ENCODE results near the gene STMP1.
"Not testable (repeated sequence)": the region's sequence is repeated elsewhere in the genome, so short reads cannot be mapped to it uniquely, and the experiment has no call there.

Gene STMP1

DNA sequence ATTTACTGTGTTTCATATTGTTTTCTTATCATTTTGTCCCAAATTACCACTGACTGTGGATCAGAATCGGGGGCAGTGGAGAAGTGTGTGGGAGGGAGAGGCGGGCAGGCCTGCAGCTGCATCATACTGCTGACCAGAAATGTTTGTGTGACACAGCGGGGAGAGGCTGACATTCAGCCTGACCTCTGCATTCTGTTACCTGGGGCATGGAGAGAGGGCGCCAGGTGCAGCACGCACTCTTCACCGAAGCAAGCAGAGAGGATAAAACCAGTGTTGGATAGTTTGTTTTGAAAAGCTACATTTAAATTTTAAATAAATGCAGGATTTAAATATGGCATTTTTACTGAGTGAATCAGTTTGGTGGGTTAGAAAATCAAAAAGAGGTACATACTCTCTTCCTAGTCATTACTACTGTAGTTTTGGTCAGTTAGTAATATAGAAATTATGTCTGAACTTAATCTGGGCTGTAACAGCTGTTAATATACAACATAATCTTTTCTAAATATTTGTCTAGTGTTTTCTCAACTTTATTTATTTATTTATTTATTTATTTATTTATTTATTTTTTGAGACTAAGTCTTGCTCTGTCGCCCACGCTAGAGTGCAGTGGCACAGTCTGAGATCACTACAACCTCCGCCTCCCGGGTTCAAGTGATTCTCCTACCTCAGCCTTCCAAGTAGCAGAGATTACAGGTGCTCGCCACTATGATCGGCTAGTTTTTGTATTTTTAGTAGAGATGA, 8.8 kb upstream of the STMP1 start:
- H3K27me3 Mint-ChIP-seq: no peaks in the 10 kb centered on the region
- no peaks in the 10 kb centered on the region for H3K4me1 Mint-ChIP-seq (ENCODE audit: low read depth)
- H3K27ac Mint-ChIP-seq: no peak overlapping the region
- H3K36me3 Mint-ChIP-seq: no peaks in the 10 kb centered on the region
- H3K4me3 Mint-ChIP-seq: no peak overlapping the region
- no peaks in the 10 kb centered on the region for H3K9me3 Mint-ChIP-seq (ENCODE audit: low read depth)

DNA sequence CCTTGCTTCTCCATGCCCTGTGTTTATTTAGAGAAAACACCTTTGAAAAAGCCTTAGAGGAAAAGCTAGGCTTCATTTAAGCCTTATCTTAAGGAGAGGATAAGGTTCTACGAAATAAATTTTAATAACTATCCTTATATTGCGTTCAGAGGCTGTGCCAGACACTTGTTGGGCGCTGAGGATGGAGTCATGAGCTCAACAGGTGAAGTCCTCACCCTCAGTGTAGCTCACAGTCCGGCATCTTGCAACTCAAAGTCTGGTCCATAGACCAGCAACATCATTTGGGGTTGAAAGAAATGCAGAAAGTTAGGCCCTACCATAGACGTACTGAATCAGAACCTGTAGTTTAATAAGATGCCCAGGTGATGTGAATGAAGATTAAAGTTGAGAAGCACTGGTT, 3.8 kb upstream of the STMP1 start:
- Mint-ChIP-seq H3K27me3 (no peaks in the 10 kb centered on the region), H3K4me1 (ENCODE audit: low read depth) (peaks cover 13% of the 10 kb centered on the region), H3K4me3 (no peak overlapping the region), H3K9me3 (ENCODE audit: low read depth) (no peaks in the 10 kb centered on the region), H3K36me3 (peaks cover 2% of the 10 kb centered on the region), H3K27ac (no peak overlapping the region)

DNA sequence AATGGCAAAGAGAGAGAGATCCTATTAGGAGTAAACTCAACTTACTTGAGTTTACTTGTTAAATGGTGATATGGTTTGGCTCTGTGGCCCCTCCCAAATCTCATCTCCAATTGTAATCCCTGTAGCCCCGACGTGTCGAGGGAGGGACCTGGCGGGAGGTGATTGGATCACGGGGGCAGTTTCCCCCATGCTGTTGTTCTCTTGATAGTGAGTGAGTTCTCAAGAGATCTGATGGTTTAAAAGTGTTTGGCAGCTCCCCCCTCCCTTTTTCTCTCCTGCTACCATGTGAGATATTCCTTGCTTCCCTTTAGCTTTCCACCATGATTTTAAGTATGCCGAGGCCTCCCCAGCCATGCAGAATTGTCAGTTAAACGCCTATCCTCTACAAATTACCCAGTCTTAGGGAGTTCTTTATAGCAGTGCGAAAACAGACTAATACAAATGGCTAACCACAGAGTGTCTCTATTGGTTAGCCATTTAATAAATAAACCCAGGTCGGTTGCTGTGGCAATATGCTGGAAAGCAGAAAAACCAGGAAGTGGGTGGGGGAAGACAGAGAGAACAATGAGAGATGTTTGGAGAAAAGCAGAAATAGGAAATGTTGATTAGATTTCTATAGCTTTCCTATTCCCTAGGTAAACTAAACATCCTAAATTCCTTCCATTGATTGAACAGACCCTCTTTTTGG, 3.0 kb upstream of the STMP1 start:
- no peak overlapping the region for H3K27ac Mint-ChIP-seq
- H3K27me3 Mint-ChIP-seq: no peaks in the 10 kb centered on the region
- no peak overlapping the region for H3K4me3 Mint-ChIP-seq
- H3K36me3 Mint-ChIP-seq: peaks cover 2% of the 10 kb centered on the region
- peaks cover 20% of the 10 kb centered on the region for H3K4me1 Mint-ChIP-seq (ENCODE audit: low read depth)
- no peaks in the 10 kb centered on the region for H3K9me3 Mint-ChIP-seq (ENCODE audit: low read depth)

DNA sequence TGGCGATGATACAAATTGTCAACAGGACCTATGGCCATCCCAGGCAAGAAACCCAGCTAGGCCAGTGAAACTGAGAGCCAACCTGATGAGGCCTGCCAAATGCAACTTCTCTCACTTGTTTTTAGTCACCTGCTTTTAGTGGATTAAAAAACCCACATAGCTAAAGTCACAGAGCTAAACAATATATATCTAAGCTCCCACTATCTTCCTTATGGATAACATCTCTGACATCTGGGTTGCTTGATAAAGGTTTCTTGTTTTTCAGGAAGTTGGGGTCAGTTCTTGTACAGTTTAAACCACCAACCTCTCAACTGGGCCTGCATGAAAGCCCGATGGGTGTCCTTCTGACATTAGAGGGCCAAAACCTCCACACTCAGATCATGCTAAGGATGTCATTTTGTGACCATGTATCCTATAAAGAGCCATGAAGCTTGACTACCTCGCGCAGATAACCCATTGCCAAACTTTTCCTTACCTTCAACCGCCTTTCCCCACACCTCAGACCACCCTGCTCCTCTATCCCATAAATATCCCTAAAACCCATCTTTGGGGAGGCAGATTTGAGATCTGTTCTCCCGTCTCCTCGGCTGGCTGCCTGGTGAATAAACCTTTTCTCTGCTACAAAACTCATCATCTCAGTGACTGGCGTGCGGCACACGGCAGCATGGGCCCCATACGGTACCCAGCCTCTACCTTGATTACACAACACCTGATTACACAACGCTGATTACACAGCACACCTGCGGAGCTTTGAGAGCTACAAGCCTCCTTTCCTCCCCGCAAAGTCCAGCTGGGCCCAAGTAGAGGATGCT, 797 bp upstream of the STMP1 start:
- Mint-ChIP-seq H3K4me1 (ENCODE audit: low read depth) (peaks cover 40% of the 10 kb centered on the region), H3K9me3 (ENCODE audit: low read depth) (no peaks in the 10 kb centered on the region), H3K27ac (peak overlapping the region; percentile 95), H3K36me3 (peaks cover 3% of the 10 kb centered on the region), H3K27me3 (no peaks in the 10 kb centered on the region), H3K4me3 (peak overlapping the region; percentile 94)

DNA sequence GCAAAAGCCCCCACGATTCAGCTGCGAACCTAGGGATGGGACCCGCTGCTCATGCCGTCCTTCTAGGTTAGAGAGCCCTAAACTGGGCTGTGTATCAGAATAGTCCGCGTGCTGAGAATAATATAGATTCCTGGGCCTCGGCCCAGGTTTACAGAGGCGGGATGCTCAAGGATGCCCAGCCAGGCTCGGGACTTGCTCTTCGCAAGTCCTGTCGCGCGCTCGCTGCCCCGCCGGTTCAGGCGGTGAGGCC, 266 bp upstream of the STMP1 start:
- H3K36me3 Mint-ChIP-seq: peaks cover 5% of the 10 kb centered on the region
- H3K4me3 Mint-ChIP-seq: peak overlapping the region; percentile 94
- H3K27ac Mint-ChIP-seq: peak overlapping the region; percentile 95
- no peaks in the 10 kb centered on the region for H3K9me3 Mint-ChIP-seq (ENCODE audit: low read depth)
- H3K4me1 Mint-ChIP-seq (ENCODE audit: low read depth): peaks cover 44% of the 10 kb centered on the region
- H3K27me3 Mint-ChIP-seq: no peaks in the 10 kb centered on the region

DNA sequence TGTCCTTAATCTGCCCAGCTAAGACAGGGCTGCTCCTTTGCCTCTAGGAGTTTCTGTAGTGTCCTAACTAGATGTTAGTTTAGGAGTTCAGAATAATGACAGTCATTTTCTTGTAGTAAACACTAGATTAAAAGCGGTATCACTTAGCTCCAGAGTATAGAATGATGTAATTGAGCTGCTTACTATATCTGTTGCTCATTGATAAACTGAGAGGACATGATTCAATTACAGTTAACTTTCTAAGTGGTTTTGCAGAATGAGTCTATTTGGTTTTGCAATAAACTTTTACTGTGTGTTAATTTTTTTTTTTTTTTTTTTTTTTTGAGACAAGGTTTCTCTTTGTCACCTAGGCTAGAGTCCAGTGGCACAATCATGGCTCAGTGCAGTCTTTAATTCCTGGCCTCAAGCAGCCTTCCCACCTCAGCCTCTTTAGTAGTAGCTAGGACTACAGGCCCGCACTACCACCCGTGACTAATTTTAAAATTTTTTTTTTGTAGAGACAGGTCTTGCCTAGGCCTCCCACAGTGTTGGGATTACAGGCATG, 1.8 kb downstream of the STMP1 start:
- H3K27me3 Mint-ChIP-seq: no peaks in the 10 kb centered on the region
- H3K36me3 Mint-ChIP-seq: peaks cover 8% of the 10 kb centered on the region
- peak overlapping the region; percentile 94 for H3K4me3 Mint-ChIP-seq
- H3K4me1 Mint-ChIP-seq (ENCODE audit: low read depth): peaks cover 59% of the 10 kb centered on the region
- peak overlapping the region; percentile 84 for H3K27ac Mint-ChIP-seq
- H3K9me3 Mint-ChIP-seq (ENCODE audit: low read depth): no peaks in the 10 kb centered on the region

DNA sequence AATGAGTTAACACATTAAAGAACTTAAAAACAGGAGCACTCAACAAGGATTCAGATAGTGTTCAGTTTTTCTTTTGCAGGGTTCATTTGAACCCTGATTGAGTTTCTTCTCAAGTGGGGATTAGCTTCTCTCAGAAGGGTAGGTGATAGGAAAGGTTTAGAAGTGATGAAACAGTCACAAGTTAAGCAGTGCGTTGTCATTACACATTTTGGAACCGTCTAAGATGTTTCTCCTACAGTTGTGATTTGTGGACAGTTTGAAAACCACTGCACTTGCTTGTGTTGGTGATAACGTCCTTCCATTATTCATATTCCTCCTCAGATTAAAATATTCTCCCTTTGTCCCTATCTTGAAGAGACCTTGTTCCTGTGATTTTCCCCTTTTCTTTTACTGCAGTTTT, 2.7 kb downstream of the STMP1 start:
- Mint-ChIP-seq H3K36me3 (peaks cover 8% of the 10 kb centered on the region), H3K27ac (peak overlapping the region; percentile 67), H3K27me3 (no peaks in the 10 kb centered on the region), H3K4me3 (peak overlapping the region; percentile 94), H3K4me1 (ENCODE audit: low read depth) (peaks cover 64% of the 10 kb centered on the region), H3K9me3 (ENCODE audit: low read depth) (no peaks in the 10 kb centered on the region)

DNA sequence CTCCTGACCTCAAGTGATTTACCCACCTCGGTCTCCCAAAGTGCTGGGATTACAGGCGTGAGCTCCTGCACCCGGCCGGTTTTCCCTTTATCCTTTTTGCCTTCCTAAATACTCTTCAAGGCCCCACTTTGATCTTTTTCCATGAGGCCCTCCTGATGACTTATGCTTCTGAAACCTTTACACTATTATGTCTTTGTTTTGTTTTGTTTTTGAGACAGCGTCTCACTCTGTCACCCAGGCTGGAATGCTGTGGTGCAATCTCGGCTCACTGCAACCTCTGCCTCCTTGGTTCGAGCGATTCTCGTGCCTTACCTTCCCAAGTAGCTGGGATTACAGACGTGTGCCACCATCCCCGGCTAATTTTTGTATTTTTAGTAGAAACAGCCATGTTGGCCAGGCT, 3.8 kb downstream of the STMP1 start:
- H3K9me3 Mint-ChIP-seq (ENCODE audit: low read depth): no peaks in the 10 kb centered on the region
- H3K4me1 Mint-ChIP-seq (ENCODE audit: low read depth): peaks cover 70% of the 10 kb centered on the region
- peaks cover 8% of the 10 kb centered on the region for H3K36me3 Mint-ChIP-seq
- H3K27me3 Mint-ChIP-seq: no peaks in the 10 kb centered on the region
- H3K4me3 Mint-ChIP-seq: no peak overlapping the region
- peak overlapping the region; percentile 28 for H3K27ac Mint-ChIP-seq

DNA sequence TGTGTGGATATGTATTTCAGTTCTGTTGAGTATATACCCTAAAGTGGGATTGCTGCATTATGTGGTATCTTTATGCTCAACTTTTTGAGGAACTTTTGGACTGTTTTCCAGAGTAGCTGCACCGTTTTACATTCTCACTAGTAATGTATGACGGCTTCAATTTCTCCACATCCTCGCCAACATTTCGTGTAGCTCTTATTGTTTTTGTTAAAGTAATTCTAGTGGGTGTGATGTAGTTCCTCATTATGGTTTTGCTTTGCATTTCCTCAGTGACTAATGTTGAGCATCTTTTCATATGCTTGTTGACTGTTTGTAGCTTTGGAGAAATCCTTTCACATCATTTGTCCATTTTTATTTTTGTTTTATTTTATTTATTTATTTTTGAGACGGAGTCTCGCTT, 4.5 kb downstream of the STMP1 start:
- H3K27ac Mint-ChIP-seq: no peak overlapping the region
- no peaks in the 10 kb centered on the region for H3K27me3 Mint-ChIP-seq
- no peaks in the 10 kb centered on the region for H3K9me3 Mint-ChIP-seq (ENCODE audit: low read depth)
- H3K4me1 Mint-ChIP-seq (ENCODE audit: low read depth): peaks cover 65% of the 10 kb centered on the region
- peaks cover 6% of the 10 kb centered on the region for H3K36me3 Mint-ChIP-seq
- H3K4me3 Mint-ChIP-seq: peak overlapping the region; percentile 18

DNA sequence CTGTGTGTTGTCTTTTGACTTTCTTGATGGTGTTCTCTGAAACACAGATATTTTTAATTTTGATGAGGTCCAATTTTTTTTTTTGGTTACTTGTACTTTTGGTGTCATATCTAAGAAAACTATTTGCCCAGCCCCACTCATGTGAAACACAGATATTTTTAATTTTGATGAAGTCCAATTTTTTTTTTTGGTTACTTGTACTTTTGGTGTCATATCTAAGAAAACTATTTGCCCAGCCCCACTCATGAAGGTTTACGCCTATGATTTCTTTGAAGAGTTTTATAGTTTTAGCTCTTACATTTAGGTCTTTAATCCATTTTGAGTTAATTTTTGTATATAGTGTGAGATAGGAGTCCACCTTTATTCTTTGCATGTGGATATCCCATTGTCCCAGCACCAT, 5.3 kb downstream of the STMP1 start:
- not testable (repeated sequence) for H3K27me3 Mint-ChIP-seq; H3K4me3 Mint-ChIP-seq; H3K9me3 Mint-ChIP-seq (ENCODE audit: low read depth); H3K36me3 Mint-ChIP-seq; H3K27ac Mint-ChIP-seq
- peaks cover 66% of the 10 kb centered on the region for H3K4me1 Mint-ChIP-seq (ENCODE audit: low read depth)

DNA sequence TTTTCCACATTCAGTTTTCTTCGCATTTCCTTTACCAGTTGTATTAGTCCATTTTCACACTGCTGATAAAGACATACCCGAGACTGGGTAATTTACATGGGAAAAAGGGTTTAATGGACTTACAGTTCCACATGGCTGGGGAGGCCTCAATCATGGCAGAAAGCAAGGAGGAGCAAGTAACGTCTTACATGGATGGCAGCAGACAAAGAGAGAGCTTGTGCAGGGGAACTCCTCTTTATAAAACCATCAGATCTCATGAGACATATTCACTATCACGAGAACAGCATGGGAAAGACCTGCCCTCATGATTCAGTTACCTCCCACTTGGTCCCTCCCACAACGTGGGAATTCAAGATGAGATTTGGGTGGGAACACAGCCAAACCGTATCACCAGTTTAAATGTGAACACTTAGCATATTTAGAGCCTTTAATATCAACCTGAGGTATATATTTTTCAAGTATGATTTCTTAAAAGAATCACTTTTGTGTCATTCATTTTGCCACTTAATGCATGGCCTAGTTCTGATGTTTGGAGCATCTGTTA, 6.6 kb downstream of the STMP1 start:
- not testable (repeated sequence) for H3K9me3 Mint-ChIP-seq (ENCODE audit: low read depth)

DNA sequence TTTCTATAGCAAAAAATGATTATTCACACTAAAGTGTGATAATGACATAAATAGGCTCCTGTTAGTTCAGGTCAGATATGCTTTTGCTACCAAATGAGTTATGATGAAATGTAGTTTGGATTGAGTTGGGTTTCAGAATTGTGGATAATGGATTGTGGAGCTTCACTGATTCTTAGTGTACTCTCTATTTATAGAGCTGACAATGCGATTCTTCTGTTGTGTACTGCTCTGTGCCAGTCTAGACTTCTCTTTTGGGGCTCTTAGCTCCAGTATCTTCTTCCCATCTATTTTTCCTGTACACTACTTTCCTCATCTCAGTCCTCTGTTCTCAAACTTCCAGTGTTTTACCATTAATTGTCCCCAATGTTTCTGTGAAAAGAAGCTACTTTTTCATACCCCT, 7.5 kb downstream of the STMP1 start:
- Mint-ChIP-seq H3K27me3 (no peaks in the 10 kb centered on the region), H3K4me3 (no peak overlapping the region), H3K36me3 (peaks cover 6% of the 10 kb centered on the region), H3K4me1 (ENCODE audit: low read depth) (peaks cover 55% of the 10 kb centered on the region), H3K27ac (no peak overlapping the region), H3K9me3 (ENCODE audit: low read depth) (no peaks in the 10 kb centered on the region)

More for the DNA sequence above, 6.6 kb downstream of the STMP1 start:
- H3K4me1 Mint-ChIP-seq (ENCODE audit: low read depth): peaks cover 63% of the 10 kb centered on the region
- H3K4me3 Mint-ChIP-seq, H3K27me3 Mint-ChIP-seq, H3K27ac Mint-ChIP-seq, H3K36me3 Mint-ChIP-seq: not testable (repeated sequence)

DNA sequence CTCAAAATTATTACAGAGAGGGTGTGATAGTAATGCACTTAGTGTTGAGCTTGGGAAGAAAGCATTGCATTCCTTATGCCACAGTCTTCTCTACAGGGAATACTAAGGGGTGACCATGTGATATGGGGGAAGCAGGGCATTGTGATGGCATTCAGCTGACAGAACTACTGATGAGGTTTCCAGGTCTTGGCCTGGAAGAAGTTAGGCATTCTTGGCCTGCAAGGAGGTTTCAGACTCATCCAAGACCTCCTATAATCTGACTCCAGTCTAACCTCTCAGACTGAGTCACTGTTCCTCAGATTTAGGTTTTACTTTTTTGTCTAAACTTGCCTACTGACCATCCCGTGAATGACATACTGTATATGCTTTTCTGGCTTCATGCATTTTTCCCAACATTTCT, 7.9 kb downstream of the STMP1 start:
- Mint-ChIP-seq H3K27ac (peak overlapping the region; percentile 16), H3K4me1 (ENCODE audit: low read depth) (peaks cover 51% of the 10 kb centered on the region), H3K9me3 (ENCODE audit: low read depth) (no peaks in the 10 kb centered on the region), H3K36me3 (peaks cover 6% of the 10 kb centered on the region), H3K4me3 (no peak overlapping the region), H3K27me3 (no peaks in the 10 kb centered on the region)

DNA sequence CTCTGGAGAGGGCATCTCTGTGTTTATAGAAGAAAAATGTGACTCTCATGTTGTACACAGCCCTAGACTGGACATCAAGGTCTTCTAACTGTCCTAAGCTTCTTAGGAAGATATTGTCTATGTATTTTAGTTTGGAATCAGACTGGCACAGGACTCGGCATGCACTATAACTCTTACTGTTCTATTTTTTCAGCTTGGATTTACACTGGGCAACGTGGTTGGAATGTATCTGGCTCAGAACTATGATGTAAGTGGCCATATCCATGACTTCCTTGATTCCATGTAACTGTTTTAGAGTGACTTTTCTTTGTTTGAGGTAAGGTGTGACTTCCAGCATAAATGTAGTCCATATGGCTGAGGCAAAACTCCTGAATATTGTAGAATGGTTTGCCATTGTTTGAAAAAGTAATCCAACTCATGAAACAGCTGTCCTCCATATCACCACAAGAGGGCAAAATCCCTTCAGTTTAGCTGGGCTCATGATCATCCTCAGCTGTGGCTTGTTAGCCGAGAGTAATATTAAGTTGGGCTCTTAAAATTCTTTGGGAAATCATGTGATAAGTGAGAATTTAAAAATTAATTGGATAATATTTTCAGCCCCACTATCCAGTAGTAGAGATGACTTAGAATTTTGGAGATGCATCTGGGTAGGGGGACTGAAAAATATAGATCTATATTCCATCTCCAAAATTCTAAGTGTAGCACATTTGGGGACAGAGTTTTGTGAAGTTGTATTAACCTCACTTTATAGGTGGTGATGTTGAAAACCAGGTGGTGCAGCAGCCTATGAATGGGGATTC, 10.4 kb downstream of the STMP1 start:
- Mint-ChIP-seq H3K4me1 (ENCODE audit: low read depth) (peaks cover 33% of the 10 kb centered on the region), H3K4me3 (no peak overlapping the region), H3K27ac (no peak overlapping the region)

More for the DNA sequence above, 10.4 kb downstream of the STMP1 start:
- no peaks in the 10 kb centered on the region for H3K27me3 Mint-ChIP-seq
- no peaks in the 10 kb centered on the region for H3K9me3 Mint-ChIP-seq (ENCODE audit: low read depth)
- H3K36me3 Mint-ChIP-seq: peaks cover 7% of the 10 kb centered on the region

Data from activated naive CD8-positive, alpha-beta T cell (primary cell).